Stimulated activated CD4-positive, alpha-beta T cell treated with anti-CD3 and anti-CD28 coated beads, Interleukin-4, amount 100 ng/mL, for 4 hours (primary cell): Measurements from ENCODE around the gene LRTM1.

Experiments
- DNase-seq, 2 experiments: peaks; one replicate each; pipeline ENCODE4 v3.0.0-alpha.2; 2020

Gene LRTM1

GRCh38 chr3:54928046-54928770 is at the start of gene LRTM1:
Gene LRTM1, minus strand, starts transcription at chr3:54928059. Its CDS starts 148 bp downstream, at chr3:54927911.
- DNase-seq = no peak

- DNase-seq = no peak
Observed at GRCh38 chr3:54977439-54977838, 49.6 kb upstream of the LRTM1 start.

GRCh38 chr3:54970895-54971294 is 43.0 kb upstream of the LRTM1 start:
- DNase-seq = no peak

GRCh38 chr3:54969652-54970051 is 41.8 kb upstream of the LRTM1 start:
- DNase-seq = no peak

- no peak for DNase-seq
Observed at GRCh38 chr3:54968546-54969172, 40.8 kb upstream of the LRTM1 start.

- no peak for DNase-seq
Observed at GRCh38 chr3:54967731-54968161, 39.9 kb upstream of the LRTM1 start.

- DNase-seq = no peak
Observed at GRCh38 chr3:54966979-54967378, 39.1 kb upstream of the LRTM1 start.

- DNase-seq = no peak
Observed at GRCh38 chr3:54965746-54966145, 37.9 kb upstream of the LRTM1 start.

GRCh38 chr3:54964081-54964480 is 36.2 kb upstream of the LRTM1 start:
- no peak for DNase-seq

- no peak for DNase-seq
Observed at GRCh38 chr3:54963641-54964040, 35.8 kb upstream of the LRTM1 start.

GRCh38 chr3:54962200-54962599 is 34.3 kb upstream of the LRTM1 start:
- DNase-seq = no peak

- no peak for DNase-seq
Observed at GRCh38 chr3:54960701-54961100, 32.8 kb upstream of the LRTM1 start.

GRCh38 chr3:54960082-54960481 is 32.2 kb upstream of the LRTM1 start:
- DNase-seq = no peak

GRCh38 chr3:54957711-54958110 is 29.9 kb upstream of the LRTM1 start:
- no peak for DNase-seq

GRCh38 chr3:54955941-54956340 is 28.1 kb upstream of the LRTM1 start:
- DNase-seq = no peak

GRCh38 chr3:54955496-54955895 is 27.6 kb upstream of the LRTM1 start:
- DNase-seq = no peak

GRCh38 chr3:54954521-54954920 is 26.7 kb upstream of the LRTM1 start:
- DNase-seq = no peak

GRCh38 chr3:54954022-54954421 is 26.2 kb upstream of the LRTM1 start:
- no peak for DNase-seq

GRCh38 chr3:54951405-54951804 is 23.5 kb upstream of the LRTM1 start:
- DNase-seq = no peak

- DNase-seq = no peak
Observed at GRCh38 chr3:54950391-54951003, 22.6 kb upstream of the LRTM1 start.

GRCh38 chr3:54949491-54950044 is 21.7 kb upstream of the LRTM1 start:
- no peak for DNase-seq

- DNase-seq = no peak
Observed at GRCh38 chr3:54941690-54942362, 14.0 kb upstream of the LRTM1 start.

GRCh38 chr3:54940971-54941370 is 13.1 kb upstream of the LRTM1 start:
- no peak for DNase-seq
